ENCODE data around the gene ATP8A2.

DNA sequence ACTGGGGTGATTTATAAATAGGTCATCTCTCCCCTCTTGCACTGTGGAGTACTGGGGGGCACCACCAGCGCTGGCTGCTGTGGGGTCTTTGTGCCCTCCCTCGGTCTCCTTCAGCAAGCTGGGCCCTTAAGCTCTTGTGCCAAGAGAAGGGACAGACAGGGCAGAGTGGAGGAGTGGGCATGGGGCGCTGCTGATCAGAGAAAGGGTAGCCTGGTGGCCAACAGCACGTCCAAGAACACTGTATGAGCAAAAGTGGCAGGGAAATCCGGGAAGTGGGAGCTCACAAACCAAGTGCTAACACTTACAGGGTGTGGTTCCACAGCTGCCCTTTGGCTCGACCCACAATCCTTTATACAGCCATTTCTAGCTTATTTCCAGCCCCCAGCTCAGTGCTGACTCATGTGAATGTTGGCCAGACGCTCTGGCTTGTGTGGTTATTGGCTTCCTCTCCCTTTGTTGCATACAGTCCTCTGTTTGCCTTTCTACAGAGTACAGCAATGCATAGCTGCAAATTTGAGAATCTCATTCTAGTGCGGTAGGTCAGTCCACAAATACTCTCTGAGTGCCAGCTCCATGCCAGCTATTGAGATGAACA lies 381.3 kb downstream of the ATP8A2 start:
- TF ChIP-seq, protein P1, sequence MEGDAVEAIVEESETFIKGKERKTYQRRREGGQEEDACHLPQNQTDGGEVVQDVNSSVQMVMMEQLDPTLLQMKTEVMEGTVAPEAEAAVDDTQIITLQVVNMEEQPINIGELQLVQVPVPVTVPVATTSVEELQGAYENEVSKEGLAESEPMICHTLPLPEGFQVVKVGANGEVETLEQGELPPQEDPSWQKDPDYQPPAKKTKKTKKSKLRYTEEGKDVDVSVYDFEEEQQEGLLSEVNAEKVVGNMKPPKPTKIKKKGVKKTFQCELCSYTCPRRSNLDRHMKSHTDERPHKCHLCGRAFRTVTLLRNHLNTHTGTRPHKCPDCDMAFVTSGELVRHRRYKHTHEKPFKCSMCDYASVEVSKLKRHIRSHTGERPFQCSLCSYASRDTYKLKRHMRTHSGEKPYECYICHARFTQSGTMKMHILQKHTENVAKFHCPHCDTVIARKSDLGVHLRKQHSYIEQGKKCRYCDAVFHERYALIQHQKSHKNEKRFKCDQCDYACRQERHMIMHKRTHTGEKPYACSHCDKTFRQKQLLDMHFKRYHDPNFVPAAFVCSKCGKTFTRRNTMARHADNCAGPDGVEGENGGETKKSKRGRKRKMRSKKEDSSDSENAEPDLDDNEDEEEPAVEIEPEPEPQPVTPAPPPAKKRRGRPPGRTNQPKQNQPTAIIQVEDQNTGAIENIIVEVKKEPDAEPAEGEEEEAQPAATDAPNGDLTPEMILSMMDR (IDR thresholded peaks at IDR 0.05; ENCODE audit: poor library complexity, severe bottlenecking): no peak
- TF ChIP-seq POLR2AphosphoS5 (IDR thresholded peaks at IDR 0.05): no peak
- no peak for TF ChIP-seq EP300 (conservative IDR thresholded peaks at IDR 0.05; ENCODE audit: poor library complexity, severe bottlenecking)
